ENCODE measurements around the gene BLTP1.

Gene BLTP1

GRCh38 chr4:122171323-122171722, 19.2 kb downstream of the BLTP1 start:
- DNase-seq (ENCODE audit: low read depth in 1 of 2, low spot score in 1 of 2): no peak

GRCh38 chr4:122172266-122172665, 20.1 kb downstream of the BLTP1 start:
- DNase-seq (ENCODE audit: low read depth in 1 of 2, low spot score in 1 of 2): no peak

GRCh38 chr4:122178961-122179360, 26.8 kb downstream of the BLTP1 start:
- DNase-seq (ENCODE audit: low read depth in 1 of 2, low spot score in 1 of 2): no peak

- DNase-seq (ENCODE audit: low read depth in 1 of 2, low spot score in 1 of 2): no peak
Observed at GRCh38 chr4:122195718-122196117, 43.6 kb downstream of the BLTP1 start.

Data from activated T-helper 1 cell treated with anti-CD3 and anti-CD28 coated beads, Interleukin-2, amount 50 U/mL, for 16 hours (primary cell).